Uterus (tissue), 4 donors: ENCODE data around the gene PPP1R10. TPM values are rescaled to one million over a fixed set of nuclear protein-coding genes. Genes with fewer than 3 reads are reported as not detected.

ENCODE experiments used
- DNase-seq, 2 donors: peaks; one replicate each; pipeline ENCODE4 v3.0.0-alpha.2; 2019 to 2020
- H3K27ac ChIP-seq, 2 donors: fragments of 200-600 bp; sonication (generic); 1 replicate in 1 of 2; 2 replicates in 1 of 2; pipeline ENCODE4 v1.5.1; 2016 to 2018
- H3K27me3 ChIP-seq, 2 donors: fragments of 200-600 bp; sonication (generic); one replicate each; pipeline ENCODE4 v1.5.1; 2018 to 2019; ENCODE audit warnings: control low read depth in 1 of 2
- H3K36me3 ChIP-seq, 2 donors: fragments of 200-600 bp; sonication (generic); one replicate each; pipeline ENCODE4 v1.5.1; 2019; ENCODE audit warnings: control low read depth in 1 of 2
- H3K4me1 ChIP-seq, 2 donors: fragments of 200-600 bp; sonication (generic); one replicate each; pipeline ENCODE4 v1.5.1; 2018 to 2019; ENCODE audit warnings: control low read depth in 1 of 2
- H3K4me3 ChIP-seq, 2 donors: fragments of 200-600 bp; sonication (generic); 1 replicate in 1 of 2; 2 replicates in 1 of 2; pipeline ENCODE4 v1.5.1; 2018 to 2019; ENCODE audit warnings: mild to moderate bottlenecking in 1 of 2
- H3K9me3 ChIP-seq, 2 donors: fragments of 200-600 bp; sonication (generic); one replicate each; pipeline ENCODE4 v1.5.1; 2019; ENCODE audit warnings: control low read depth in 1 of 2
- POLR2A ChIP-seq, 2 donors: fragments of 450-650 bp; IDR thresholded peaks; one replicate each; pipeline ENCODE4 v1.6.1; 2016; ENCODE audit warnings: antibody characterized with exemption in 2 of 2, mild to moderate bottlenecking in 1 of 2, moderate library complexity in 1 of 2
- intact Hi-C: fragments of 100-400 bp; cut with DNase I; formaldehyde crosslinking; loops from one replicate; pipeline ENCODE4 v1.15.1; 2023; ENCODE audit warnings: low total_unique reads
- total RNA-seq, 4 donors: library from RNA; depleted of rRNA in 3 of 4; stranded (reverse); fragments of >200 nt in 3 of 4; gene quantifications; one replicate each; pipeline versions ENCODE4 v1.1.0 to v1.2.4, GENCODE V29; 2014 to 2023
- TF ChIP-seq, protein P1 (sequence below), 4 experiments: fragments of 200-600 bp in 2 of 4; fragments of 450-650 bp in 2 of 4; sonication (generic) in 2 of 4; IDR thresholded peaks; one replicate each; pipeline ENCODE4 v1.5.1; 2016 to 2019; ENCODE audit warnings: antibody characterized with exemption in 4 of 4, mild to moderate bottlenecking in 2 of 4, moderate library complexity in 1 of 4
- donor health status: DM: yes; HTN: yes; CAD: no.

The PPP1R10 gene
- total RNA-seq, 4 donors from 2014 or later, result 24.1 to 86.0 (median 40.2) TPM

DNA sequence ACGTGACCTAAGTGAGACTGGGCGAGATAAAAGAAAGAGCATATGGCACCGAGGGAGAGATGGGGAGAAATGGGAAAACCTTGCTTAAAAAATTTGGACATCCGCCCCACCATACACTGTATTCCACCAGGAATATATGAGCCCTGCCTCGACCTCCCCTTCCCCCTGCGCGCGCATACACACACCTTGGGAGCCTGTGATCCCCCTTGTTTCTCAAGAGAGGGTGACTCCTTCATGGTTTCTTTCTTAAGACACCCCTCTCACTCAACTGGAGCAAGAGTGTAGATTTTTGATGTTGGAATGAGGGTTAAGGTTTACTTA is 45.3 kb downstream of the PPP1R10 start:
- intact Hi-C loops, result no loop called here
- Histone ChIP-seq H3K4me3 (peak overlapping the region; percentile 60 to 74), H3K27ac (peak overlapping the region; percentile 91 to 93), H3K27me3 (no peaks in the 10 kb centered on the region), H3K4me1 (peaks cover 4 to 8% of the 10 kb centered on the region in 2 donors), H3K9me3 (no peaks in the 10 kb centered on the region), H3K36me3 (no peaks in the 10 kb centered on the region)
- TF ChIP-seq, protein P1, sequence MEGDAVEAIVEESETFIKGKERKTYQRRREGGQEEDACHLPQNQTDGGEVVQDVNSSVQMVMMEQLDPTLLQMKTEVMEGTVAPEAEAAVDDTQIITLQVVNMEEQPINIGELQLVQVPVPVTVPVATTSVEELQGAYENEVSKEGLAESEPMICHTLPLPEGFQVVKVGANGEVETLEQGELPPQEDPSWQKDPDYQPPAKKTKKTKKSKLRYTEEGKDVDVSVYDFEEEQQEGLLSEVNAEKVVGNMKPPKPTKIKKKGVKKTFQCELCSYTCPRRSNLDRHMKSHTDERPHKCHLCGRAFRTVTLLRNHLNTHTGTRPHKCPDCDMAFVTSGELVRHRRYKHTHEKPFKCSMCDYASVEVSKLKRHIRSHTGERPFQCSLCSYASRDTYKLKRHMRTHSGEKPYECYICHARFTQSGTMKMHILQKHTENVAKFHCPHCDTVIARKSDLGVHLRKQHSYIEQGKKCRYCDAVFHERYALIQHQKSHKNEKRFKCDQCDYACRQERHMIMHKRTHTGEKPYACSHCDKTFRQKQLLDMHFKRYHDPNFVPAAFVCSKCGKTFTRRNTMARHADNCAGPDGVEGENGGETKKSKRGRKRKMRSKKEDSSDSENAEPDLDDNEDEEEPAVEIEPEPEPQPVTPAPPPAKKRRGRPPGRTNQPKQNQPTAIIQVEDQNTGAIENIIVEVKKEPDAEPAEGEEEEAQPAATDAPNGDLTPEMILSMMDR (IDR thresholded peaks at IDR 0.05), result no peak
- TF ChIP-seq POLR2A (IDR thresholded peaks at IDR 0.05), result no peak
- no peak for DNase-seq

DNA sequence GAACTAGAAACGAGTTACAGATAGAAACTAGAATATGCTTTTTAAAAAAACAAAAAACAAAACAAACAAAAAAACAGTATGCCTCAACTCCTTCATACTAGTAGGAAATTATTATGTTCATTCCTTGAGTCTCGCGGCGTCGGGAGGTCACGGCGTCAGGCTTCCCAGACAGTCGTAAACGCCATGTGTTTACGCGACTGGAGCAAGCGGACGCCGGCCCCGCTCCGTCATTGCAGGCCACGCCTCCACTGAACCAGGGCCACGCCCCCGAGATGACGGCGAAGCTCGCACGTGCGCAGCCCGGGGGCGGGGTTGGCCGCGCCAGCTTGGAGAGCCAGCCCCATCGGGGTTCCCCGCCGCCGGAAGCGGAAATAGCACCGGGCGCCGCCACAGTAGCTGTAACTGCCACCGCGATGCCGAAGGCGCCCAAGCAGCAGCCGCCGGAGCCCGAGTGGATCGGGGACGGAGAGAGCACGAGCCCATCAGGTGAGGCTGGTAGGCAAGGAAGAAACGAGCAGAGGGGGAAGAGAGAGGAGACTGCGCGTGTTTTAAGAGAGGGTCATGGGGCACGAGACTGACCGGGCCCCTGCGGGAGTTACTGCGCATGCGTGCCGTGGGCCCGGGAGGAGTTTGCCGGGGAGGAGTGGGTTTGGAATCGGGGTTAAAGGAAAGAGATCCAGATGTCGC is 45.8 kb downstream of the PPP1R10 start, which contains the start of gene ABCF1:
Gene ABCF1, plus strand, starts transcription at position 368 of the 687 bp plus-strand sequence. Its CDS starts 46 bp downstream, at position 414.
- Histone ChIP-seq H3K4me3 (peak within 1 kb of the TSS; percentile 60 to 74), H3K27ac (peak within 1 kb of the TSS; percentile 91 to 93), H3K9me3 (no peaks in the 10 kb centered on the region), H3K36me3 (no peaks in the 10 kb centered on the region), H3K4me1 (peaks cover 4 to 8% of the 10 kb centered on the region in 2 donors), H3K27me3 (no peaks in the 10 kb centered on the region)
- intact Hi-C loops, result no loop called here
- peak; percentile 97 to 99 for DNase-seq
- TF ChIP-seq, protein P1 (IDR thresholded peaks at IDR 0.05), result peak in 1 of 4 experiments; percentile 6
- TF ChIP-seq POLR2A (IDR thresholded peaks at IDR 0.05), result peak; percentile 81 to 94

DNA sequence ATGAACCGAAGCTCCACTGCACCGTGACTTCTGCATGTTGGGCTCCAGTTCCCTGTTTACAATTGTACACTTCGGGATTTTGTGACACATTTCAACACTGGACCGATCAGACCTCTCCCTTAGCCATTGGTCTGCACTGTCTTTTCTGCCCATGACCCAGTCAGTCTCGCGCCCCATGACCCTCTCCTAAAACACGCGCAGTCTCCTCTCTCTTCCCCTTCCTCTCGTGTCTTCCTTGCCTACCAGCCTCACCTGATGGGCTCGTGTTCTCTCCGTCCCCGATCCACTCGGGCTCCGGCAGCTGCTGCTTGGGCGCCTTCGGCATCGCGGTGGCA is 46.3 kb downstream of the PPP1R10 start:
- intact Hi-C loops, result no loop called here
- Histone ChIP-seq H3K9me3 (no peaks in the 10 kb centered on the region), H3K27ac (peak overlapping the region; percentile 91 to 93), H3K4me3 (peak overlapping the region; percentile 60 to 74), H3K36me3 (no peaks in the 10 kb centered on the region), H3K4me1 (peaks cover 4 to 8% of the 10 kb centered on the region in 2 donors), H3K27me3 (no peaks in the 10 kb centered on the region)
- no peak for DNase-seq
- TF ChIP-seq, protein P1 (IDR thresholded peaks at IDR 0.05), result no peak
- TF ChIP-seq POLR2A (IDR thresholded peaks at IDR 0.05), result no peak

DNA sequence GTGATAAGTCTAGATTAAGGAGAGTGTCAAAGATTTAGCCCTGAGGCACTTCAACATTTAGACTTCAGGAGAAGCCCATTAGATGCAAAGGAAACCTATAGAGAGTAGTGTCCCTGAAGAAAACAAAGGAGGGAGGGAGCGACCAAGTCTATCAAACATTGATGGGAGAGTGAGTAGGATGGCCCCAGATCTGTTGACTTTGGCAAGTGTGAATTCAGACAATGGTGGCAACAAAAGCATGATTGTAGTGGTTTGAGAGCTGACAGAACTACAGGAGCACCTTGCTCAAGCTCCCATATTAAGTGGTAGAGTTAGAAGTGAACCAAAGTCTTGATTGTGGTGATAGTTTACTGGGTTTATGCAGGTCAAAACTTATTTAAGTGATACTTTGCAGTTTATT is 46.8 kb downstream of the PPP1R10 start:
- intact Hi-C loops, result no loop called here
- Histone ChIP-seq H3K36me3 (no peaks in the 10 kb centered on the region), H3K27me3 (no peaks in the 10 kb centered on the region), H3K4me1 (peaks cover 4 to 8% of the 10 kb centered on the region in 2 donors), H3K27ac (peak overlapping the region; percentile 91 to 93), H3K9me3 (no peaks in the 10 kb centered on the region), H3K4me3 (peak overlapping the region; percentile 60 to 74)
- no peak for TF ChIP-seq POLR2A (IDR thresholded peaks at IDR 0.05)
- TF ChIP-seq, protein P1 (IDR thresholded peaks at IDR 0.05), result no peak
- DNase-seq, result no peak

DNA sequence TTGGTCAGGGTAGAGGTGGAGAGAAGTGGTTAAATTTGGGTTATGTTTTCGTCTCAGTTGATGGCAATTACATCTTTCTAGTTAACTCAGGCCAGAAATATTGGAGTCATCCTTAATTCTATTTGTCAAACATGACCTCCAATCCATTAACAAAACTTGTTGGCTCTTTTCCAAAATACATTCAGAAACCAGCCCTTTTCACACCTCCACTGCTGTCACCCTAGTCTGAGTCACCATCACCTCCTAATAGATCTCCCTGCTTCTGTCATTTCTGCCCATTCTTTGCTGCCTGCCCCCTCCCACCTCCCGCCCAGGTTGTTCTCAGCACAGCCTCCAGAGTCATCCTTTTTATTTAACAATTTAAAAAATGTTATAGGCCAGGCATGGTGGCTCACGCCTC is 48.8 kb downstream of the PPP1R10 start:
- DNase-seq, result no peak
- intact Hi-C loops, result no loop called here
- H3K9me3 ChIP-seq, result no peaks in the 10 kb centered on the region
- no peaks in the 10 kb centered on the region for H3K36me3 ChIP-seq
- no peak overlapping the region for H3K4me3 ChIP-seq
- no peaks in the 10 kb centered on the region for H3K27me3 ChIP-seq
- peaks cover 4 to 8% of the 10 kb centered on the region in 2 donors for H3K4me1 ChIP-seq
- TF ChIP-seq, protein P1 (IDR thresholded peaks at IDR 0.05), result no peak
- TF ChIP-seq POLR2A (IDR thresholded peaks at IDR 0.05), result no peak
- H3K27ac ChIP-seq, result no peak overlapping the region
